Renal cortical epithelial cell (primary cell): ENCODE measurements around the gene FAM83G. TPM values are rescaled to one million over a fixed set of nuclear protein-coding genes. Genes with fewer than 3 reads are reported as not detected.

Experiments used
- total RNA-seq: library from RNA; depleted of rRNA; stranded (reverse); fragments of >200 nt; gene quantifications from 2 replicates; pipeline ENCODE4 v1.2.3, GENCODE V29; 2014

Gene FAM83G
- total RNA-seq, 1 donor from 2014 or later, result 17.9 TPM

Other genes starting within 250 kb of the FAM83G start
- gene TVP23B, start 223.6 kb downstream of the FAM83G start, total RNA-seq, result 83.1 and 133 TPM in 2 replicates
- gene PRPSAP2, start 146.6 kb downstream of the FAM83G start, total RNA-seq, result 32.8 and 38.4 TPM in 2 replicates
- 0.50 and 0.87 TPM in 2 replicates for gene SLC5A10, start 52.6 kb downstream of the FAM83G start, total RNA-seq
- gene GRAP, start 42.2 kb upstream of the FAM83G start, total RNA-seq, result 0.15 and 0.17 TPM in 2 replicates
- gene GRAPL, start 122.8 kb upstream of the FAM83G start, total RNA-seq, result 0.10 TPM in 1 of 2 replicates, not detected in the other
- gene EPN2, start 232.6 kb upstream of the FAM83G start, total RNA-seq, result 29.9 TPM in 2 replicates